HL-60 (cell line): Measurements from ENCODE around the gene DPY19L1.

Experiments
- DNase-seq, 2 experiments: peaks; one replicate each; pipeline ENCODE4 v3.0.0-alpha.2; 2010 to 2020; ENCODE audit warnings: low read depth in 1 of 2, low spot score in 1 of 2
- H3K27ac ChIP-seq: fragments of 250-450 bp; sonication (Bioruptor Pico); replicated peaks from 2 replicates; pipeline ENCODE4 v1.5.1; 2020; ENCODE audit warnings: mild to moderate bottlenecking, moderate library complexity
- H3K27me3 ChIP-seq: fragments of 250-450 bp; sonication (Bioruptor Pico); 2 replicates; pipeline ENCODE4 v1.5.1; 2021; ENCODE audit warnings: mild to moderate bottlenecking, moderate library complexity; ENCODE audit not compliant: insufficient read depth, poor library complexity, severe bottlenecking
- H3K4me3 ChIP-seq: replicated peaks from 2 replicates; pipeline ENCODE4 v1.5.1; 2011; ENCODE audit warnings: mild to moderate bottlenecking, control low read depth, low read length; ENCODE audit not compliant: insufficient read depth
- GABPA ChIP-seq: IDR thresholded peaks from 2 replicates; pipeline ENCODE4 v1.6.1; 2012; ENCODE audit warnings: low read depth
- POLR2AphosphoS5 ChIP-seq: IDR thresholded peaks from 2 replicates; pipeline ENCODE4 v1.6.1; 2012; ENCODE audit warnings: low read depth
- SPI1 ChIP-seq: IDR thresholded peaks from 2 replicates; pipeline ENCODE4 v1.6.1; 2012; ENCODE audit warnings: low read depth, mild to moderate bottlenecking, borderline replicate concordance
- TF ChIP-seq, protein P1 (sequence below): IDR thresholded peaks from one replicate; pipeline ENCODE4 v1.5.1; 2011; ENCODE audit warnings: low read length, control low read depth, inconsistent platforms; ENCODE audit not compliant: insufficient read depth
- TF ChIP-seq, protein P2 (sequence below): IDR thresholded peaks from 2 replicates; pipeline ENCODE4 v1.6.1; 2012; ENCODE audit warnings: low read depth; ENCODE audit not compliant: insufficient replicate concordance

DPY19L1 gene

DNA sequence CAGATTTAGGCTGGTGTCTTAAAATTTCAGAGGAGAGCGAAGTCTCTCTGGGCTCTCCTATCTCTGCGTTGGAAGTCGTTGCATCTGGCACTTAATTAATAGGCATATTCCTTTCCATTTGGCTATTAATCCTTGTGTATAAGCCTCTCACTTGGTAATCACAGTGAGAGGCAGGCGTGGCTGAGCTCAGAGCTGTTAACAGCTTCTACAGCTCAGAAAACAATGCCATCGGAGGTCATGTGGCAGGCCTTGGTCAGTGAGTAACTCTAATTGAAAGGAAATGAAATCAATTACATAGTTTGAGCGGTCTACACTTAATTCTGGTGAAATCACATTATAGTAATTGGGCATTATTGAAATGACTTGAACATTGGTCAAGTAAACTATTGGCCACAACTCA is 135.1 kb downstream of the DPY19L1 start:
- DNase-seq: no peak
- Histone ChIP-seq H3K27me3 (no peaks in the 10 kb centered on the region), H3K27ac (no peak overlapping the region), H3K4me3 (no peak overlapping the region)
- TF ChIP-seq SPI1 (no peak), GABPA (no peak), POLR2AphosphoS5 (no peak)
- TF ChIP-seq, protein P1, sequence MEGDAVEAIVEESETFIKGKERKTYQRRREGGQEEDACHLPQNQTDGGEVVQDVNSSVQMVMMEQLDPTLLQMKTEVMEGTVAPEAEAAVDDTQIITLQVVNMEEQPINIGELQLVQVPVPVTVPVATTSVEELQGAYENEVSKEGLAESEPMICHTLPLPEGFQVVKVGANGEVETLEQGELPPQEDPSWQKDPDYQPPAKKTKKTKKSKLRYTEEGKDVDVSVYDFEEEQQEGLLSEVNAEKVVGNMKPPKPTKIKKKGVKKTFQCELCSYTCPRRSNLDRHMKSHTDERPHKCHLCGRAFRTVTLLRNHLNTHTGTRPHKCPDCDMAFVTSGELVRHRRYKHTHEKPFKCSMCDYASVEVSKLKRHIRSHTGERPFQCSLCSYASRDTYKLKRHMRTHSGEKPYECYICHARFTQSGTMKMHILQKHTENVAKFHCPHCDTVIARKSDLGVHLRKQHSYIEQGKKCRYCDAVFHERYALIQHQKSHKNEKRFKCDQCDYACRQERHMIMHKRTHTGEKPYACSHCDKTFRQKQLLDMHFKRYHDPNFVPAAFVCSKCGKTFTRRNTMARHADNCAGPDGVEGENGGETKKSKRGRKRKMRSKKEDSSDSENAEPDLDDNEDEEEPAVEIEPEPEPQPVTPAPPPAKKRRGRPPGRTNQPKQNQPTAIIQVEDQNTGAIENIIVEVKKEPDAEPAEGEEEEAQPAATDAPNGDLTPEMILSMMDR: no peak
- TF ChIP-seq, protein P2, sequence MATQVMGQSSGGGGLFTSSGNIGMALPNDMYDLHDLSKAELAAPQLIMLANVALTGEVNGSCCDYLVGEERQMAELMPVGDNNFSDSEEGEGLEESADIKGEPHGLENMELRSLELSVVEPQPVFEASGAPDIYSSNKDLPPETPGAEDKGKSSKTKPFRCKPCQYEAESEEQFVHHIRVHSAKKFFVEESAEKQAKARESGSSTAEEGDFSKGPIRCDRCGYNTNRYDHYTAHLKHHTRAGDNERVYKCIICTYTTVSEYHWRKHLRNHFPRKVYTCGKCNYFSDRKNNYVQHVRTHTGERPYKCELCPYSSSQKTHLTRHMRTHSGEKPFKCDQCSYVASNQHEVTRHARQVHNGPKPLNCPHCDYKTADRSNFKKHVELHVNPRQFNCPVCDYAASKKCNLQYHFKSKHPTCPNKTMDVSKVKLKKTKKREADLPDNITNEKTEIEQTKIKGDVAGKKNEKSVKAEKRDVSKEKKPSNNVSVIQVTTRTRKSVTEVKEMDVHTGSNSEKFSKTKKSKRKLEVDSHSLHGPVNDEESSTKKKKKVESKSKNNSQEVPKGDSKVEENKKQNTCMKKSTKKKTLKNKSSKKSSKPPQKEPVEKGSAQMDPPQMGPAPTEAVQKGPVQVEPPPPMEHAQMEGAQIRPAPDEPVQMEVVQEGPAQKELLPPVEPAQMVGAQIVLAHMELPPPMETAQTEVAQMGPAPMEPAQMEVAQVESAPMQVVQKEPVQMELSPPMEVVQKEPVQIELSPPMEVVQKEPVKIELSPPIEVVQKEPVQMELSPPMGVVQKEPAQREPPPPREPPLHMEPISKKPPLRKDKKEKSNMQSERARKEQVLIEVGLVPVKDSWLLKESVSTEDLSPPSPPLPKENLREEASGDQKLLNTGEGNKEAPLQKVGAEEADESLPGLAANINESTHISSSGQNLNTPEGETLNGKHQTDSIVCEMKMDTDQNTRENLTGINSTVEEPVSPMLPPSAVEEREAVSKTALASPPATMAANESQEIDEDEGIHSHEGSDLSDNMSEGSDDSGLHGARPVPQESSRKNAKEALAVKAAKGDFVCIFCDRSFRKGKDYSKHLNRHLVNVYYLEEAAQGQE: no peak

DNA sequence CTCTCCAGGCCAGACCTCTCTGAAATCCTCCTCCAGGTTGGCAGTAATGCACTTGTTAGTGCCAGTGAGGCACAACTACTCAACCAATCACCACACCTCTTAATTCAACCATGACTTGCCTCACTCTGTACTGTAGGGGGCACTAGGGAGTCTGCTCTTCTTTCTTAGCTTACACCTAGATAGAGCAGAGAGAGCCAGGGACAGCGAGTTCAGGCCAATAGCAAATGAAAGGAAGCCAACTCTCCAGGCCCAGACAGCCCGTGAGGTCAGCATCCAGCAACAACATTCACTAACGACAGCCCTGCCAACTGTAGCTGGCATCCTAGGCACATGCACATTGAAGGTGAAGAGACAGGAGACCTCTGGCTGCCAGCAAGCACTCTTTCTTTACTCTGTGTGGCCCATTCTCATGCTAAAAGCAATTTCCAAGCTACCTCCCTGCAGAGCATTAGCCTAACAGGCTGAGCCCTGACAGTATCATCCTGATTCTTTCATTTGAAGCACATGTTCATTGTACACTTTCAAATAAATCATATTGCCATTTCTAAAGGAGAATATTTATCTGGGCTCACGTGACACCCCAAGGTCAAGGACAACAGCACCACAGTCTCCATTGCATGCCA is 136.3 kb downstream of the DPY19L1 start:
- no peak for DNase-seq

DNA sequence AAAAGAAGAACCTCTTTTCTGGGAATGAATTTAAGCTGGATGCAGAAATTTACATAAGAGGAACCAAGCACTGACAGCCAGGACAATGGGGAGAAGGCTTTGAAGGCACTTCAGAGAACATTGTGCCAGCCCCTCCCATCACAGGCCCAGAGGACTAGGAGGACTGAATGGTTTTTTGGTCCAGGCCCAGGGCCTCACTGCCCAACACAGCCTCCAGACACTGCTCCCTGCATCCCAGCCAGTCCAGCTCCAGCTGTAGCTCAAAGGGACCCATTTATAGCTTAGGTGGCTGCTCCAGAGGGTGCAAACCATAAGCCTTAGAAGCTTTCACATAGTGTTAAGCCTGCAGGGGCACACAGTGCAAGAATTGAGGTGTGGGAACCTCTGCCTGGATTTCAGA is 142.1 kb downstream of the DPY19L1 start:
- Histone ChIP-seq H3K4me3 (no peak overlapping the region), H3K27ac (no peak overlapping the region), H3K27me3 (no peaks in the 10 kb centered on the region)
- no peak for DNase-seq
- TF ChIP-seq SPI1 (no peak), GABPA (no peak), POLR2AphosphoS5 (no peak)
- TF ChIP-seq, protein P2: no peak
- TF ChIP-seq, protein P1: no peak

More for the DNA sequence above, 136.3 kb downstream of the DPY19L1 start:
- Histone ChIP-seq H3K27me3 (no peaks in the 10 kb centered on the region), H3K4me3 (no peak overlapping the region), H3K27ac (no peak overlapping the region)
- TF ChIP-seq GABPA (no peak), SPI1 (no peak), POLR2AphosphoS5 (no peak)
- TF ChIP-seq, protein P1: no peak
- TF ChIP-seq, protein P2: no peak
